ENCODE data around the gene LYPD6B.

LYPD6B gene

GRCh38 chr2:149077861-149078260 lies 39.4 kb downstream of the LYPD6B start:
- DNase-seq: no peak

GRCh38 chr2:149080099-149080498 lies 41.6 kb downstream of the LYPD6B start:
- no peak for DNase-seq

- no peak for DNase-seq
These were observed 42.5 kb downstream of the LYPD6B start for GRCh38 chr2:149080971-149081370.

GRCh38 chr2:149082079-149082478 lies 43.6 kb downstream of the LYPD6B start:
- DNase-seq: no peak

- DNase-seq: no peak
These were observed 44.2 kb downstream of the LYPD6B start for GRCh38 chr2:149082735-149083134.

- DNase-seq: no peak
These were observed 46.7 kb downstream of the LYPD6B start for GRCh38 chr2:149084924-149085795.

GRCh38 chr2:149087751-149088150 lies 49.3 kb downstream of the LYPD6B start:
- DNase-seq: no peak

- no peak for DNase-seq
These were observed 50.6 kb downstream of the LYPD6B start for GRCh38 chr2:149089068-149089467.

GRCh38 chr2:149090706-149091105 lies 52.2 kb downstream of the LYPD6B start:
- DNase-seq: no peak

GRCh38 chr2:149093579-149093978 lies 55.1 kb downstream of the LYPD6B start:
- no peak for DNase-seq

GRCh38 chr2:149094217-149095015 lies 55.9 kb downstream of the LYPD6B start:
- DNase-seq: peak; percentile 55

- no peak for DNase-seq
These were observed 60.2 kb downstream of the LYPD6B start for GRCh38 chr2:149098701-149099100.

- no peak for DNase-seq
These were observed 60.8 kb downstream of the LYPD6B start for GRCh38 chr2:149099298-149099697.

GRCh38 chr2:149100739-149101699 lies 62.5 kb downstream of the LYPD6B start:
- DNase-seq: no peak

- no peak for DNase-seq
These were observed 63.3 kb downstream of the LYPD6B start for GRCh38 chr2:149101818-149102217.

- no peak for DNase-seq
These were observed 64.7 kb downstream of the LYPD6B start for GRCh38 chr2:149103081-149103620.

- DNase-seq: no peak
These were observed 65.7 kb downstream of the LYPD6B start for GRCh38 chr2:149104221-149104620.

GRCh38 chr2:149112068-149112467 lies 73.6 kb downstream of the LYPD6B start:
- no peak for DNase-seq

- DNase-seq: no peak
These were observed 74.2 kb downstream of the LYPD6B start for GRCh38 chr2:149112713-149113112.

GRCh38 chr2:149115781-149116180 lies 77.3 kb downstream of the LYPD6B start:
- DNase-seq: no peak

GRCh38 chr2:149119368-149119767 lies 80.9 kb downstream of the LYPD6B start:
- no peak for DNase-seq

GRCh38 chr2:149122516-149122915 lies 84.0 kb downstream of the LYPD6B start:
- DNase-seq: no peak

Measured in amniotic stem cell (primary cell).